Hepatocyte (in vitro differentiated cells): ENCODE results near the gene CTNNA1.
"Not testable (repeated sequence)": the region's sequence is repeated elsewhere in the genome, so short reads cannot be mapped to it uniquely, and the experiment has no call there.

Source experiments
- CTCF ChIP-seq: fragments of 200-600 bp; sonication (generic); IDR thresholded peaks from 2 replicates; pipeline ENCODE4 v1.5.1; 2016; ENCODE audit warnings: antibody characterized with exemption, mild to moderate bottlenecking; ENCODE audit not compliant: poor library complexity
- EZH2phosphoT487 ChIP-seq: fragments of 200-600 bp; sonication (generic); IDR thresholded peaks from one replicate; pipeline ENCODE4 v1.6.1; 2018; ENCODE audit warnings: antibody characterized with exemption, mild to moderate bottlenecking, low read depth, moderate library complexity; ENCODE audit not compliant: unreplicated experiment, severe bottlenecking

- TF ChIP-seq CTCF, EZH2phosphoT487: not testable (repeated sequence)
Observed at GRCh38 chr5:138810861-138811260, 57.6 kb downstream of the CTNNA1 start.
